NCI-H1417 (cell line): ENCODE results near the gene FIBIN.
"Not testable (repeated sequence)": the region's sequence is repeated elsewhere in the genome, so short reads cannot be mapped to it uniquely, and the experiment has no call there.

Source experiments
- DNase-seq, 3 experiments: peaks; one replicate each; lab custom pipeline; 2025; lab: John Stamatoyannopoulos, UW

The FIBIN gene

GRCh38 chr11:26977209-26977608, 16.7 kb upstream of the FIBIN start:
- DNase-seq, result not testable (repeated sequence)

- no peak for DNase-seq
These were observed 10.3 kb upstream of the FIBIN start for GRCh38 chr11:26983645-26984044.

- no peak for DNase-seq
These were observed 8.4 kb upstream of the FIBIN start for GRCh38 chr11:26985470-26985869.

- no peak for DNase-seq
These were observed 8.0 kb upstream of the FIBIN start for GRCh38 chr11:26985943-26986342.

- DNase-seq, result no peak
These were observed 6.6 kb upstream of the FIBIN start for GRCh38 chr11:26987272-26987671.

- DNase-seq, result no peak
These were observed 6.2 kb upstream of the FIBIN start for GRCh38 chr11:26987731-26988130.

- no peak for DNase-seq
These were observed 1.8 kb upstream of the FIBIN start for GRCh38 chr11:26992031-26992541.

- no peak for DNase-seq
These were observed 751 bp downstream of the FIBIN start for GRCh38 chr11:26994631-26995095.

- DNase-seq, result no peak
These were observed 2.0 kb downstream of the FIBIN start for GRCh38 chr11:26995701-26996460.

- DNase-seq, result no peak
These were observed 3.5 kb downstream of the FIBIN start for GRCh38 chr11:26997378-26997777.

- DNase-seq, result not testable (repeated sequence)
These were observed 7.3 kb downstream of the FIBIN start for GRCh38 chr11:27001136-27001730.

GRCh38 chr11:27002431-27002830, 8.5 kb downstream of the FIBIN start:
- no peak for DNase-seq

GRCh38 chr11:27002838-27003237, 8.9 kb downstream of the FIBIN start:
- DNase-seq, result no peak

GRCh38 chr11:27004103-27004502, 10.2 kb downstream of the FIBIN start:
- peak in 1 of 3 experiments; percentile 34 for DNase-seq

- DNase-seq, result no peak
These were observed 15.1 kb downstream of the FIBIN start for GRCh38 chr11:27008811-27009535.

GRCh38 chr11:27011560-27012233, 17.8 kb downstream of the FIBIN start:
- DNase-seq, result no peak

- DNase-seq, result no peak
These were observed 18.5 kb downstream of the FIBIN start for GRCh38 chr11:27012234-27012921.

GRCh38 chr11:27013781-27014361, 20.0 kb downstream of the FIBIN start:
- peak in 1 of 3 experiments; percentile 44 for DNase-seq

GRCh38 chr11:27018902-27019529, 25.1 kb downstream of the FIBIN start:
- no peak for DNase-seq

- DNase-seq, result peak in 2 of 3 experiments; percentile 54 to 89
These were observed 26.8 kb downstream of the FIBIN start for GRCh38 chr11:27020751-27021150.
